ENCODE measurements around the gene CCL27.

CCL27 gene

DNA sequence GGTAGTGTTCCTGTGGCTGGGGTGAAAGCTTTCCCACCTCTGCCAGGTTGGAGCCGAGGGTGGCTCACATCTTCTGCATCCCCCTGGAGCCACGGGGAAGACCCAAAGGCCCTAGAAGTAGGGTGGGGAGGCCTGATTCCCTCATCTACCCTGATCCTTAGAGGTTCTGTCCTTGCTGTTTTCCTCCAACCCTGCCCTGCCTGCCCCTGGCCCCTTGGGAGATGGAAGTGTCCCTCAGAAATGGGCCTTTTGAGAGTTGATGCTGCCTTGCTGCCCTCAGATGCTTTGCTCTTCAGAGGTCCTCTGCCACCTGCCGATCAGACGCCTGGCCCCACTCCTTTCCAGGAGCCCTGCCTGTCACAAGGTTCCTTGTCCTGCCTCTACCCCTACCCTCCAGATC is 22.4 kb upstream of the CCL27 start:
- no peak for DNase-seq (ENCODE audit: low spot score)

DNA sequence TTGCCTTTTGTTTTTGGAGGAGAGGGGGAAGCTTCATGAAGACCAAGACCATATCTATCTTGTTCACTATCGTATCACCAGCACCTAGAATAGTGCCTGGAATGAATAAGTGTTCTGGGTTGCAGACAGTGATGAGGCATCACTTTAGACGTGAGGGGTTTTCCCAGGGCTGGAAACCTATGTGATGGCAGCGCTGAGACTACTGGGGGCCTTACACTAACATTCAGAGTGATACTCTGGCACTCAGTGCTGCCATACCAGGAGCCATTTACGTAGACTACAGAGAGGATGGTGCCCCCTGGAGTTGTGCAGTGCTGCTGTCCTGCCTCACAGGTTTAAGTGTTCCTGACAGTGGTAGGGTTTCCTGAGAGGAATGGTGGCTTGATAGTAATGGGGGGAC is 21.7 kb upstream of the CCL27 start:
- DNase-seq (ENCODE audit: low spot score) = no peak

DNA sequence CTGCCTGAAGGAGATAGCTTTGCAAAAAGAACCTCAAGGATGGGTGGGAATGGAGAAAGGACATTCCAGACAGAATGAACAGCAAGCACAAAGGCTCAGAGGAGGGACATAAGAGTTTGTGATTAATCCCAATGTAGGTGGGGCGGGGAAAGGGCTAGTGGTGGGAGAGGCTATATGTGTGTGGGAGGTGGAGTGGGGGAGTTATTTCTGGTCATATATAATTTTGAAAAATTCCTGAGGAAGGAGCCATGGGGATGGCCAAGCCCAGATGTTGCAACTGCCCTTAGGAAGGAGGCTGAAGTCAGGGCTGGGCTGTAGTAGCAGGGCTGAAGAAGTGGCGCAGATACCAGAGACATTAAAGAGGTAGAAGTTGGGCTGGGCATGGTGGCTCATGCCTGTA is 13.4 kb upstream of the CCL27 start:
- no peak for DNase-seq (ENCODE audit: low spot score)

DNA sequence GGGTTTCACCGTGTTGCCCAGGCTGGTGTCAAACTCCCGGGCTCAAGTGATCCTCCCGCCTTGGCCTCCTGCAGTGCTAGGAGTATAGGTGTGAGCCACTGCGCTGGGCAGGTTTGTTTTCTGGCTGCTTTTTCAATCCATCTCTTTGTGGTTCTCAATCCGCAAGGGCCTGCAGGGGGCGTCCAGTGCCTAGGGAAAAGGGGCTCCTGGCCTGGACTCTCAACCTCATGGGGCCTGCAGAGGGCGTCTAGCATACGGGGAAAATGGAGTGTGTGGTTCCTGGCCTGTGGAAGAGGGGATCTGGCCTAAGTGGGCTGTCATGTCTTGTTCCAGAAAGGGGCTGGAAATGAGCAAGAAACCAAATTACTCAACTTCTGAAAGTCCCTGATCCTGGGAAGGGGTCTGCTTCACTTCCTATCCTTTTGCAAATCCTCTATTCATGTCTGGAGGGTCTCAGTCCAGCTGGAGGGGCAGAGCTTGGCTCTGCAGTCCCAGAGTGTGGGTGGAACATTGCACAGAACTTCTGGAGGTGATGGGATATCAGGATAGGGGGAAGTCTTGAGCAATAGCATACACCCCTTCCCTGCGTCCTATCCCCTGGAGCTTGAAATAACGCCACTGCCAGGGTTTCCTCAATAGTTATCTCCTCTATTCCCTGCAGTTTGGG is 12.7 kb upstream of the CCL27 start:
- DNase-seq (ENCODE audit: low spot score) = peak; percentile 70

DNA sequence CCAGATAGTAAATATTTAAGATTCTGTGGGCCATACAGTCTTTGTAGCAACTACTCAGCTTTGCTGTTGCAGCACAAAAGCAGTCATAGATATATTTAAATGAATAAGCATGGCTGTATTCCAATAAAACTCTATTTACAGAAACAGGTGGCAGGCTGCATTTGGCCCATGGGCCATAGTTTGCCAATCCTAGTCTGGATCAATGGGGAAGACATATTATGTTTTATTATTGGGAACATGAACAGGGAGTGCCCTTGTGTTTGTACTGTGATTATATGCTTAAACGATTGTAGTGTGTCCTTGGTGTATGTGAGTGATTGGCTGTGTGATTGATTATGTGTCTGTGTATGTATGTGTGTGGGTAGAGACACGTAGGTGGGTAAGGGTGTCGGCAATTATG is 12.0 kb upstream of the CCL27 start:
- no peak for DNase-seq (ENCODE audit: low spot score)

DNA sequence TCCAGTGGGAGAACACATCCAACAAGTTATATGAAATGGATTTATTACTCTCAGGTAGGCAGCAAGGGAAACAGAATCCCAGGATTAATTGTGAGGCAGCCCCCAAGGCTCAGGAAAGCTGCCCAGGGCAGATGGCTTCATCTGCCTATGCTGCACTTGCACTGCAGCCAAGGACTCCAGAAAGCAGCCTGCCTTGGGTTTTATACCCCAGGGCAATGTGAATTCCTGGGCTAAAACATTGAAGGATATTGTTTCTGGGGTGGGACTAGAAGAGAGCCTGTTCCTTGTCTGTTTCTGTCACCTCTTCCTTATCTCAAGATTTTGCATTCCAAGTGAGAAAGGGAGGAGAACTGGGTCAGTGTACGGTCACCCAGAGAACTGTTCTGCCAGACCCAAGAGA is 8.8 kb upstream of the CCL27 start:
- DNase-seq (ENCODE audit: low spot score) = no peak

DNA sequence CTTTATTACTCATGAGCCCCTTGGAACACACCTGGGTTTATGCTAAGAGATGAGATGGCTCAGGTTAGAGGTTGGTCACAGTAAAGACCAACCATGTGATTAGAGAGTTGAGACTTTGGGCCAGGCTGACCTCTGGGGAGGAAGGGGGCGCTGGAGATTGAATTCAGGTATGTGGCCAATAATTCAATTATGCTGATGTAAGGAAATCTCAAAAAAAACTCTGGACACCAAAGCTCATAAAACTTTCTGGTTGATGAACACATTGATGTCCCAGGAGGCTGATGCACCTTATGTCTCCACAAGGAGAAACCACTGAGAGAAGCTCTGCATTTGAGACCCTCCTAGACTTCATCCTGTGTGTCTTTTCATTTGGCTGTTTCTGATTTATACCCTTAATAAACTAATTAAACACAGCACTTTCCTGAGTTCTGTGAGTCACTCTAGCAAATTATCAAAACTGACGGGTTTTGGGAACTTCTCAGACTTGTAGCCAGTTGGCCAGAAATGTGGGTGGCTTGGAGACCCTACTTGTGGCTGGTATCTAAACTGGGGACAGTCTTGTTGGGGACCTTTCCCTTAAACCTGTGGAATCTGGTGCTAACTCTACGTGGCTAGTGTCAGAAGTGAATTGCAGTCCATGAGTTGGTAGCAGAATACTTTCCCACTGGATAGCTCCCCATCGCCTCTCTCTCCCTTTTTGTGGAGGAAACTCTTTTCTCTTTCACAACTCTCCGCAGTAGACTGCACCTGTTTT is 7.5 kb upstream of the CCL27 start:
- DNase-seq (ENCODE audit: low spot score) = no peak

DNA sequence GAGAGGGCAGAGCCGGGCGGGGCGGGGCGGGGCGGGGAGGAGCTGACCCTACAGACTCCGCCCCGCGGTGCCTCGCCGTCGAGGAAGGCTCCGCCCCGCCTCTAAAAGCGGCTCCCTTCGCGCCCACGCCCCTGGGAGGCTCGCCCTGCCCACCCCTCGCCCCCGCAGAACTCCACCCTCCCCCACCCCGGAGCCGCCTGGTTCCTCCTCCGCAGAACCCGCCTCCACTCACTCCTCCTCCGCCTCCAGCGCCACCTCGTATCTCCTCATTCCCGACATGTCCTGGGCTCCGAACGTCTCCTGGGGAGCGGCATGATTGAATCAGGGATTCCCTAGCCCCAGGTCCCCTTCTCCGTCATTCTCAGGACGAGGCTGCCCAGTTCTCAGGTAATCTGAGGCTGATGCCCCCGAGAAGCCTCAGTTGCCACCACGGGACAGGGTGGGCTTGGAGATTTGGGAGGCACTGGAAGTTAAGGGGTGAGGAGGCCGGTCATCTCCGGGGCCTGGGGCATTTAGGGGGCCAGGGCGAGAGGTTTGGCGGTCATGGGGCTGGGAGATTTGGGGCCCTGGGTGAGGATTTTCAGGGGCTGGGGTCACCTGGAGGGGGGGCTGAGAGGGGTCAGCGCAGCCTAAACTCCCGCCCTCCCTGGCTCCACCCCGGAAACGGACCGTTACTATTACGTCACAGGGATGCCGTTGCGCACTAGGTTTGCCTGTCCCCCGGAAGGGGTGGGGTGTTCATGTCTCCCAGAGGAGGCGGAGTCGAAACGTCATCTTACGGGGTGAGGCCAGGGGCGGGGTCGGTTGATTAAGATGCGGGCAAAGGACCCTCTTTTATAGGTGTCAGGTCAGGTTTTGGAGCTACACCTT is 3.2 kb upstream of the CCL27 start:
- DNase-seq (ENCODE audit: low spot score) = peak; percentile 94

DNA sequence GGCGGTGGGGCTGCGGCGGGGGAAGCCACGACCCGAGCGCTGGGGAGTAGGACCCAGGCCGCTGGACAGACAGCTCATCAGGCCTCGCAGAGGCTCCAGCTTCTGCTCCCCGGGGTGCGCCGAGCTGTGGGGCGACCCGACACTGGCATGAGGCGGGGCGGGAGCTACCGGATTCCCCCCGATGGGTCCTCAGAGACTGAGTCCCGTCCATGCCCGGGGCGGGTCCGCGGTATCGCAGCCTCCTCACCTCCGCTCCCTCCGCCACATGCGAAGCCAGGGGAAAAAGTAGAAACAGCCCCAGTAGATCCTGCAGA is 2.6 kb upstream of the CCL27 start:
- DNase-seq (ENCODE audit: low spot score) = no peak

DNA sequence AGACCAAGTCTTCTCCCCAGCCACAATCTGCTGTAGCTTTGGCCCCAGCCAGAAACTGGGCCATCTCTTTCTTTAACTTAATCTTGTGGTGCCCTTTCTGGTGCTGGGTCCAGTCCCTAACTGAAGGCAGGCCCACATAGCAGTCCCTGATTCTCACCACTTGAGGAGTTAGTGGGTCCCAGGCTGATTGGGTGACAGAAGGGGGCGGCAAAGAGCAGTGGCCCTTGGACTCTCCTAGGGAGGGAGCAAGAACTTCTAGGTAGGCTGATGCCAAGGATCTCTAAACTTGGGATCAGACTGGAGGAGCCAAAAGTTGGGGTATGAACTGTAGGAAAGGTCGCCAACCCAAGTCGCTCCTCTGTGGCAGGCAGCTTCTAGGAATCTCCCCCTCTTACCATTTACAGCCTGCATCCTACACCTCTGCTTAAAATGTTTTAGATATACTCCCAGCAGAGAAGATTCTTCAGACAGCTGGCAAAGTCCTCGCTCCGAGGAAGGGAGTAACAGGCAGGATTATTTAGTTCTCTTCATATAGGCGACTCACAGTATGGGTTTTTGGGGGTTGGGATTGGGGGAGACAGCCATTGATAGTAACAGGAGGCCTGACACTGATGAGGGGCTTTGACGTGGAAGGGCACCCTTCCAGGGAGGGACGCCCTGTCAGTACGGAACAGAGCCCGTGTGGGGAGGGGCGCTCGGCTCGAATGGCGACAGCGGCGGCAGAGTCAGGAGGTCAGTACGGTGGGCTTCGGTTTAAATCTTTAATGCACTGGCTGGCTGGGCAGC is 2.0 kb upstream of the CCL27 start:
- DNase-seq (ENCODE audit: low spot score) = peak; percentile 78

DNA sequence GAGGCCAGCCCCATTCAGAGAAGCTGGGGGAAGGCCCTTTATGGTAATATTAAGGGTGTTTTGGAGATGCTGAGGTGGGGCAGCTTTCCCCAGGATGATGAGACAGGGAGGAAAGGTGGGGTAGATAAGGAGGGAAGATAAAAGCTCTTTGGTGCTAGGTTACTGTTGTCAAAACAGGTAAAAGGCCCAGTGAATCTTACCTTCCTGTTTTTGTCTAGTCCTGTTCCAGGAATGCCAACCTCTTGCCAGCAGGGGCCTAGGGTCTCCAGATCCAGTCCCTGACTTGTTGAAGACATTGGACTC is 797 bp upstream of the CCL27 start:
- DNase-seq (ENCODE audit: low spot score) = no peak

DNA sequence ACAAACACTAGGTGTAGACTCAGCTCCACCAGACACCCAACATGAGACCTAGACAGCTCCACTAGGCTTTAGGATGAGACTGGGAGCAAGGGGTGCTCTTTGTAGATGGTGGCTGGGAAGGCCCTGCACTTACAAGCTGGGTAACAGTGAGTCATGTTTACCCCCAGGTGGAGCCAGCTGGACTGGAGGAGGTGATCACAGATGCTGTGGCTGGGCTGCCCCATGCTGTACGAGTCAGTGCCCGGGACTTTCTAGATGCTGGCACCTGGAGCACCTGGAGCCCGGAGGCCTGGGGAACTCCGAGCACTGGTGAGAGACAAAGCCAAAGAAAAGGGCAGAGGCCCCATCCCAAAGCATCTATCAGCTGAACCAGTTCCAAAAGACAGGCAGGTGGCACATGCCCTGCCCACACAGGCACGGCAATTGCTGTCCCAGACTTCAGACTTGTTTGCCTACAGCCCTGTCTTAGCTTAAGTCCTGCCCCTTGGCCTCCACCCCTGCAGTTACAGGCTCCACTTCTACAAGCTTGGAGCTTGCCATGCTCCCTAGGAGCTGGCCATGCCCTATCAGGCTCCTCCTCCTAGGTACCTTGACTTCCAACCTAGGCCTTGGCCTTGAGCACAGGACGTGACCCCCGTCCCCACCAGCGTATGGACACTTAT is 2.7 kb downstream of the CCL27 start:
- DNase-seq (ENCODE audit: low spot score) = no peak

DNA sequence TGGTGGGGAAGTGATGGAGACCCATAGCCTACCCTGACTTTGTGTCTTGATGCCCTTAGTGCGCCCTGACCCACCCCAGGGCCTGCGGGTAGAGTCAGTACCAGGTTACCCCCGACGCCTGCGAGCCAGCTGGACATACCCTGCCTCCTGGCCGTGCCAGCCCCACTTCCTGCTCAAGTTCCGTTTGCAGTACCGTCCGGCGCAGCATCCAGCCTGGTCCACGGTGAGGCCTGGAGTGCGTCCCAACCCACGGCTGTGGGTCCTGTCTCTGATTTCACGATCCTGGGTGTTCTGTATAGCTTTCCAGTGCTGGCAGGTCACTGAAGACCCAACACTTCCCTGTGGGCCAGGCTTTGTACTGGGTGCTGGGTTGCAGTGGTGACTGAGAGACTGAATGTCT is 4.0 kb downstream of the CCL27 start:
- no peak for DNase-seq (ENCODE audit: low spot score)

DNA sequence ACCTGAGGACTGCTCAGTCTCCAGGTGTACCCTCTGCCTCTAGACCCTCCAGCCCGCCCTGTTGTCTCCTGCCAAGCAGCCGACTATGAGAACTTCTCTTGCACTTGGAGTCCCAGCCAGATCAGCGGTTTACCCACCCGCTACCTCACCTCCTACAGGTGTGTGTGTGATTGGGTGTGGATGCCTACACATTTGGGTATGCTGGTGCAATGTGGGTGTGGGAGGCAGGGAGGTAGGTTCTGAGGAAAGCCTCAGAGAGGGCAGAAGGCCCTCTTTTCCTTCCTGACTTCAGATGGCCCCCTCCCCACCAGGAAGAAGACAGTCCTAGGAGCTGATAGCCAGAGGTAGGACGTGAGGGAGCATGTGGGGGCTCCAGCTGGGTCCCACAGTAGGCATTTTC is 5.5 kb downstream of the CCL27 start:
- no peak for DNase-seq (ENCODE audit: low spot score)

DNA sequence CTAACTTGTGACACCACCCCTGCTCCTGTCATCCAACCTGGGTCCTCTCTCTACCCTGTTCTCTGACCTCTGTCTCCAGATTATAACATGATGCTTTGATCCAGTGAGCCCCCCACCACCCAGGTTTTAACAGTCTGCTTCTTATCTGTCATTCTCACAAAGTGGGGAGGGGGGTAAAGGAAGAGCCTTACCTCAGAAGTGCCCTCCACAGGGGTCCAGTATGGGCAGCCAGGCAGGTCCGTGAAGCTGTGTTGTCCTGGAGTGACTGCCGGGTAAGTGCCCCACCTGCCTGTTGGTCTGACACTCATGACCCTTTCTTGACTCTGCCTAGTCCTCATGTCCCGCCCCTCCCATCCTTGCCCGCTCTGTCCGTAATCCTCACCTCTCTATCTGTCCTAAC is 7.1 kb downstream of the CCL27 start:
- DNase-seq (ENCODE audit: low spot score) = no peak

DNA sequence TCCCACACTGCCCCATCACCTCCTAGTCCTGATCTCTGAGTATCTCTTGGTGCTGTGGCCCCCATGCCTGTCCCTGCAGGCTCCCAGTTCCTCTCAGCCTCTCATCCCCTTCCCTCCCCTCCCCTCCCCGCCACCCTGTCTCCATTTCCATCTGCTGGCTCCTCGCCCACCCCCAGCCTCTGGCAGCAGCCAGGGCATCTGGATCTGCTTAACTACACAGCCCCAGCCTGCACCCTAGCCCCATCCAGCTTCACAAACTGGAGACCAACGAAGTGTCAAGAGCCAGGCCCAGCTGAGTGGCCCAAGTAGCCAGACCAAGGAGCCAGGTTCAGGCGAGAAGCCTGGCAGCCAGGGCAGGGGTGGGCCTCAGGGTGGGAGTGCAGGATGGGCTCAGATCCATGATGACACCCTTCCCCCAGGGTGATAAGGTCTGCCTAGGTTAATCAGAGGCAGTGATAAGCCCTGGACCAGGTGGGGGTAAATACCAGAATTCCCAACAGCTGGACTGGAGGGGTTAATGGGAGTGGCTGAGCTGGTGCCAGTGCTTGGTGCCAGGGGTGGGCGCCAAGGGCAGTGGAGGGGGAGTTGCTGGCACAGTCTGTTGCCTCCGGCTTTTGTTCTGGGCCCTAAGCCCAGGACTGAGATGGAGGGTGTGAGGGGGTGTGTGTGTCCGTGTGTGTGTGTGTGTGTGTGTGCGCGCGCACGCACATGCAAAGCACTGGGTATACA is 8.0 kb downstream of the CCL27 start:
- no peak for DNase-seq (ENCODE audit: low spot score)

DNA sequence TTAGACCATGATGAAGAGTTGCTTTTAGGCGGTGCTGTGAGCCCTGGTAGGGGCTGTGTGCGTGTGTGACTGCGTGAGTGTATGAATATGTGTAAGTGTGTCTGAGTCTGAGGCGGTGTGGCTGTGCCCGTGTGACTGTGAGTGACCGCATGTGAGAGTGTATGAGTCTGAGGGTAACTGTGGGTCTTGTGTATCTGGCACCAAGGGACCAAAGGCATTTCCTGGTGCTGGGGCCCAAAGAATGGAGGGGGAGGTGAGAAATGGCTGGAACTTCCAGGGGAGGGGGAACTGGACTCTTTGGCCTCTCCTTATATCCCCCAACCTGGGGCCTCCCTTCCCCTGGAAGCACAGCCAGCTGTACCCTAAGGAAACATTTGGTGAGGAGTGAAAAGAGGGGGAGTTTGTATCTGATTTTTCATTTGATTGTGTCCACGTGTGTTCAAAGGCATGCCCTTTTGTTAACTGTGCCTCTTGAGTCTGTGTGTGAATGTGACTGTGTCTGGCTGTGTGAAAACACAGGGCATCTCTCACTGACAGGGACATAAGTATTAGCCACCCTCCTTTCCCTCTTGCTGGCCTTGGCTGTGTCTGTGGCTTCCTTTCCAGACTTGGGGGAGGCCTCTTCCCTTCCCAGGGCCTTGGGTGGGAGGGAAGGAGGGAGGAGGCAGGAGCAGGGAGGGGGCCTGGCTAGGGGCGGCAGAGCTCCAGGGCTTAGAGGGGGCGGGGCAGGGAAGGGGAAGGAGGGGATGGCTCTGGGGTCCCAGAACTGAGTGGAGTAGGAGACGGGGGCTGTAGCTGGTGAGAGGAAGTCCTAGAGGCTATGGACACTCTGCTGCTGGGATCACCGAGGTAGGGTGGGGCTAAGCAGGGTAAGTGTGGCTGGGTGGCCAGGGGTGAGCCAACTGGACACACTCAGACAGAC is 9.0 kb downstream of the CCL27 start:
- no peak for DNase-seq (ENCODE audit: low spot score)

DNA sequence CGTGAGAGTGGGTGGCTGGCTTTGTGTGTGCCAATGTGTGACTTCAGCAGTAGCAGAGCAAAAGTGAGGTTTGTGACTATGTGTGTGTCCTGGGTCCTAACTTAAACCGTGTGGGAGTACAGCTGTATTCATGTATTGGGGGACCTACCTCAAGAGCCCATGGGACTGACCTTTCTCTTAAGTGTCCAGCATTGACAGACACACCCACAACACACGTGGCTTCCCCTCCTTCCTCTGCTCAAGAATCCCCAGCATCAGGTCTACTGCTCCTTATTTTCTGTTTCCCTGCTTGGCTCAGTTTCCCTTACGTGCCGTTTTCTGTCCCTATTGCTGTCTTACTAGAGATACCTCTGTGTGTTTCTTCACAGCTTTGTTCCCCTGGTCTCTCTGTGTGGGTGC is 9.9 kb downstream of the CCL27 start:
- DNase-seq (ENCODE audit: low spot score) = no peak

DNA sequence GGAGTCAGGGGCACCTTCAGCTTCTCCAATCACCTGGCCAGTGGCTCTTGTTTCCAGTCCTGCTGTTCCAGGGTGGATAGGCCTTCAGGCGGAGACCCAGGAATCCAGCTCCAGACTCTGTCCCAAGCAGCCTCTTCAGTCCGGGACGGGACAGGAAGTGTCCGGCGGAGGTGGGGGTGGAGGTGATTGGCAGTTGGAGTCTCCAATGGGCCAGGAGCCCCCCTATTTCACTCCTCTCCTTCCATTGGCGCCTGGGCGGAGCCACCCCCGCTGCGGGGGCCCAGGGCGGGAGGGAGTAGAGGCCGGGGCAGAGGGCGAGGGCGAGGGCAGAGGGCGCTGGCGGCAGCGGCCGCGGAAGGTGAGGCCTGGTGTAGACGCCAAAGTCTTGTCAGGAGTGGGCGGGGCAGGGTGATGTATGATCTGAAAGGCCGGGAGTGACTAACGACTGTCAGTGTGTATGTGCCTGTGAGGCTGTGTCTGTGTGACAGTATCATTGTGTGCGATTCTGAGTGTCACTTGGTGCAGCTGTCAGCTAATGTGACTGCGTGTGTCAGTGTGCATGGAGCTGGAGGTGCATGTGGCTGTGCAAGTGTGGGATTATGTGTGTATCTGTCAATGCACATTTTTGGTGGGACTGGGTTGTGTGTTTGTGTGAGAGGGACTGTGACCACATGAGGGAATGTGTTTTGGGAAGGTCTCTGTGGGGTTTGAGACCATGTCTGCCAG is 10.4 kb downstream of the CCL27 start, which contains the start of gene IL11RA:
IL11RA (plus strand) TSS at position 310 of the 726 bp plus-strand sequence. CDS start 3,033 bp downstream, outside the sequence.
- DNase-seq (ENCODE audit: low spot score) = peak; percentile 17

All from germinal center (tissue), 1 donor.